GM19468 (cell line): Measurements from ENCODE around the gene SND1.

Experiments
- ATAC-seq: cut with Tn5 transposase; IDR thresholded peaks from one replicate; pipeline ENCODE4 v1.9.1; 2021; ENCODE audit warnings: mild to moderate bottlenecking, moderate library complexity, moderate number of reproducible peaks; ENCODE audit not compliant: unreplicated experiment; ENCODE audit errors: extremely low read depth

The SND1 gene

GRCh38 chr7:128071801-128072200, 419.8 kb downstream of the SND1 start:
- ATAC-seq, result no peak

GRCh38 chr7:128073671-128074310, 421.8 kb downstream of the SND1 start:
- no peak for ATAC-seq

- ATAC-seq, result no peak
Observed at GRCh38 chr7:128074336-128074735, 422.3 kb downstream of the SND1 start.

GRCh38 chr7:128074736-128075135, 422.7 kb downstream of the SND1 start:
- ATAC-seq, result no peak

GRCh38 chr7:128075242-128076095, 423.5 kb downstream of the SND1 start:
- no peak for ATAC-seq

GRCh38 chr7:128076196-128076795, 424.3 kb downstream of the SND1 start:
- no peak for ATAC-seq

GRCh38 chr7:128076796-128077271, 424.8 kb downstream of the SND1 start:
- no peak for ATAC-seq

GRCh38 chr7:128078309-128078708, 426.3 kb downstream of the SND1 start:
- ATAC-seq, result no peak

- no peak for ATAC-seq
Observed at GRCh38 chr7:128080169-128080568, 428.2 kb downstream of the SND1 start.

GRCh38 chr7:128081351-128081750, 429.4 kb downstream of the SND1 start:
- no peak for ATAC-seq

GRCh38 chr7:128081808-128082207, 429.8 kb downstream of the SND1 start:
- ATAC-seq, result no peak

- no peak for ATAC-seq
Observed at GRCh38 chr7:128082431-128082830, 430.4 kb downstream of the SND1 start.

GRCh38 chr7:128084896-128085608, 433.1 kb downstream of the SND1 start:
- ATAC-seq, result no peak

- no peak for ATAC-seq
Observed at GRCh38 chr7:128090492-128090891, 438.5 kb downstream of the SND1 start.

- ATAC-seq, result no peak
Observed at GRCh38 chr7:128091106-128091505, 439.1 kb downstream of the SND1 start.

- no peak for ATAC-seq
Observed at GRCh38 chr7:128092221-128092620, 440.2 kb downstream of the SND1 start.

- ATAC-seq, result no peak
Observed at GRCh38 chr7:128093614-128094570, 441.9 kb downstream of the SND1 start.

- no peak for ATAC-seq
Observed at GRCh38 chr7:128094686-128095085, 442.7 kb downstream of the SND1 start.

GRCh38 chr7:128097211-128097731, 445.3 kb downstream of the SND1 start:
- ATAC-seq, result no peak
